WTC11 (cell line): ENCODE results near the gene RAD23B. TPM values are rescaled to one million over a fixed set of nuclear protein-coding genes. Genes with fewer than 3 reads are reported as not detected.

ENCODE experiments used
- ATAC-seq: fragments of 200-7000 bp; cut with Tn5 transposase; 2 replicates; pipeline ENCODE4 v1.10.0; 2021; ENCODE audit warnings: mild to moderate bottlenecking, moderate library complexity
- CTCF ChIA-PET: fragments of 300-600 bp; sonication (Branson Sonifier 250); formaldehyde crosslinking; loops from one replicate; lab custom pipeline; 2021; ENCODE audit warnings: antibody characterized with exemption; lab: Charles Lee
- POLR2A ChIA-PET: fragments of 350-600 bp; sonication (Branson Sonifier 250); formaldehyde crosslinking; loops from one replicate; lab custom pipeline; 2021; ENCODE audit warnings: antibody characterized with exemption; lab: Charles Lee
- DNase-seq: peaks from one replicate; pipeline ENCODE4 v3.0.0; 2021; ENCODE audit warnings: low spot score
- H3K27ac Mint-ChIP-seq: 2 replicates; pipeline ENCODE4 v1.8.0; 2021; ENCODE audit warnings: mixed read lengths
- H3K27me3 Mint-ChIP-seq: 2 replicates; pipeline ENCODE4 v1.8.0; 2021; ENCODE audit warnings: low read depth, mild to moderate bottlenecking, moderate library complexity, mixed read lengths
- H3K36me3 Mint-ChIP-seq: 2 replicates; pipeline ENCODE4 v1.8.0; 2021; ENCODE audit warnings: mixed read lengths
- H3K4me1 Mint-ChIP-seq: 2 replicates; pipeline ENCODE4 v1.8.0; 2022; ENCODE audit warnings: mixed read lengths
- H3K4me3 Mint-ChIP-seq: 2 replicates; pipeline ENCODE4 v1.8.0; 2021; ENCODE audit warnings: mild to moderate bottlenecking, moderate library complexity, mixed read lengths
- H3K9me3 Mint-ChIP-seq: 2 replicates; pipeline ENCODE4 v1.8.0; 2021; ENCODE audit warnings: mixed read lengths
- CREM ChIP-seq: sonication (generic); formaldehyde crosslinking; IDR thresholded peaks from 2 replicates; pipeline ENCODE4 v1.8.1; 2022; ENCODE audit warnings: mild to moderate bottlenecking, missing genetic modification reagents, moderate library complexity
- ETV6 ChIP-seq: sonication (generic); formaldehyde crosslinking; IDR thresholded peaks from 2 replicates; pipeline ENCODE4 v1.8.1; 2022; ENCODE audit warnings: mild to moderate bottlenecking, missing genetic modification reagents
- IRF2 ChIP-seq: sonication (generic); formaldehyde crosslinking; IDR thresholded peaks from 2 replicates; pipeline ENCODE4 v1.8.0; 2022; ENCODE audit warnings: low read depth, missing genetic modification reagents, borderline replicate concordance
- MLX ChIP-seq: sonication (generic); formaldehyde crosslinking; IDR thresholded peaks from 2 replicates; pipeline ENCODE4 v1.8.1; 2023; ENCODE audit warnings: mild to moderate bottlenecking, missing genetic modification reagents, moderate library complexity
- MXD4 ChIP-seq: fragments of 250-450 bp; sonication (Bioruptor Pico); IDR thresholded peaks from 2 replicates; pipeline ENCODE4 v1.8.0; 2021; ENCODE audit warnings: mild to moderate bottlenecking, moderate library complexity, borderline replicate concordance
- PREB ChIP-seq: sonication (generic); formaldehyde crosslinking; IDR thresholded peaks from 2 replicates; pipeline ENCODE4 v1.8.1; 2022; ENCODE audit warnings: mild to moderate bottlenecking, missing genetic modification reagents, moderate library complexity, borderline replicate concordance
- RORB ChIP-seq: fragments of 250-450 bp; sonication (Bioruptor Pico); IDR thresholded peaks from 2 replicates; pipeline ENCODE4 v1.9.0; 2021; ENCODE audit warnings: mild to moderate bottlenecking
- SMAD4 ChIP-seq: sonication (generic); formaldehyde crosslinking; IDR thresholded peaks from 2 replicates; pipeline ENCODE4 v1.8.0; 2022; ENCODE audit warnings: mild to moderate bottlenecking, missing genetic modification reagents
- ZNF232 ChIP-seq: sonication (generic); formaldehyde crosslinking; IDR thresholded peaks from 2 replicates; pipeline ENCODE4 v1.8.0; 2022; ENCODE audit warnings: mild to moderate bottlenecking, missing genetic modification reagents
- ZNF317 ChIP-seq: sonication (generic); formaldehyde crosslinking; IDR thresholded peaks from 2 replicates; pipeline ENCODE4 v1.8.1; 2023; ENCODE audit warnings: low read depth, mild to moderate bottlenecking, moderate library complexity, missing genetic modification reagents, borderline replicate concordance
- ZNF512 ChIP-seq: sonication (generic); formaldehyde crosslinking; IDR thresholded peaks from 2 replicates; pipeline ENCODE4 v1.8.1; 2022; ENCODE audit warnings: missing genetic modification reagents, borderline replicate concordance
- total RNA-seq: library from RNA; stranded (reverse); gene quantifications from 3 replicates; pipeline ENCODE4 v1.2.3, GENCODE V29; 2021
- TF ChIP-seq, protein P1 (sequence below): sonication (generic); formaldehyde crosslinking; conservative IDR thresholded peaks from 2 replicates; pipeline ENCODE4 v1.8.1; 2023; ENCODE audit warnings: mild to moderate bottlenecking, low read depth, missing genetic modification reagents, moderate library complexity
- TF ChIP-seq, protein P2 (sequence below): sonication (generic); formaldehyde crosslinking; IDR thresholded peaks from 2 replicates; pipeline ENCODE4 v1.8.0; 2022; ENCODE audit warnings: mild to moderate bottlenecking, missing genetic modification reagents
- TF ChIP-seq, protein P3 (sequence below): sonication (generic); formaldehyde crosslinking; IDR thresholded peaks from 2 replicates; pipeline ENCODE4 v1.8.0; 2022; ENCODE audit warnings: mild to moderate bottlenecking, missing genetic modification reagents
- TF ChIP-seq, protein P4 (sequence below): sonication (generic); formaldehyde crosslinking; IDR thresholded peaks from 2 replicates; pipeline ENCODE4 v1.8.0; 2022; ENCODE audit warnings: mild to moderate bottlenecking, missing genetic modification reagents

RAD23B gene
- total RNA-seq, 1 experiment from 2014 or later = 150 TPM

GRCh38 chr9:107332883-107333282 lies 49.8 kb downstream of the RAD23B start (continued):
- TF ChIP-seq, protein P1, sequence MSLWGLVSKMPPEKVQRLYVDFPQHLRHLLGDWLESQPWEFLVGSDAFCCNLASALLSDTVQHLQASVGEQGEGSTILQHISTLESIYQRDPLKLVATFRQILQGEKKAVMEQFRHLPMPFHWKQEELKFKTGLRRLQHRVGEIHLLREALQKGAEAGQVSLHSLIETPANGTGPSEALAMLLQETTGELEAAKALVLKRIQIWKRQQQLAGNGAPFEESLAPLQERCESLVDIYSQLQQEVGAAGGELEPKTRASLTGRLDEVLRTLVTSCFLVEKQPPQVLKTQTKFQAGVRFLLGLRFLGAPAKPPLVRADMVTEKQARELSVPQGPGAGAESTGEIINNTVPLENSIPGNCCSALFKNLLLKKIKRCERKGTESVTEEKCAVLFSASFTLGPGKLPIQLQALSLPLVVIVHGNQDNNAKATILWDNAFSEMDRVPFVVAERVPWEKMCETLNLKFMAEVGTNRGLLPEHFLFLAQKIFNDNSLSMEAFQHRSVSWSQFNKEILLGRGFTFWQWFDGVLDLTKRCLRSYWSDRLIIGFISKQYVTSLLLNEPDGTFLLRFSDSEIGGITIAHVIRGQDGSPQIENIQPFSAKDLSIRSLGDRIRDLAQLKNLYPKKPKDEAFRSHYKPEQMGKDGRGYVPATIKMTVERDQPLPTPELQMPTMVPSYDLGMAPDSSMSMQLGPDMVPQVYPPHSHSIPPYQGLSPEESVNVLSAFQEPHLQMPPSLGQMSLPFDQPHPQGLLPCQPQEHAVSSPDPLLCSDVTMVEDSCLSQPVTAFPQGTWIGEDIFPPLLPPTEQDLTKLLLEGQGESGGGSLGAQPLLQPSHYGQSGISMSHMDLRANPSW (CRISPR knock-in tag) = no peak
- TF ChIP-seq ZNF317 (CRISPR knock-in tag) (no peak), CREM (no peak), ETV6 (CRISPR knock-in tag) (no peak), MXD4 (CRISPR knock-in tag) (no peak)
- TF ChIP-seq, protein P2, sequence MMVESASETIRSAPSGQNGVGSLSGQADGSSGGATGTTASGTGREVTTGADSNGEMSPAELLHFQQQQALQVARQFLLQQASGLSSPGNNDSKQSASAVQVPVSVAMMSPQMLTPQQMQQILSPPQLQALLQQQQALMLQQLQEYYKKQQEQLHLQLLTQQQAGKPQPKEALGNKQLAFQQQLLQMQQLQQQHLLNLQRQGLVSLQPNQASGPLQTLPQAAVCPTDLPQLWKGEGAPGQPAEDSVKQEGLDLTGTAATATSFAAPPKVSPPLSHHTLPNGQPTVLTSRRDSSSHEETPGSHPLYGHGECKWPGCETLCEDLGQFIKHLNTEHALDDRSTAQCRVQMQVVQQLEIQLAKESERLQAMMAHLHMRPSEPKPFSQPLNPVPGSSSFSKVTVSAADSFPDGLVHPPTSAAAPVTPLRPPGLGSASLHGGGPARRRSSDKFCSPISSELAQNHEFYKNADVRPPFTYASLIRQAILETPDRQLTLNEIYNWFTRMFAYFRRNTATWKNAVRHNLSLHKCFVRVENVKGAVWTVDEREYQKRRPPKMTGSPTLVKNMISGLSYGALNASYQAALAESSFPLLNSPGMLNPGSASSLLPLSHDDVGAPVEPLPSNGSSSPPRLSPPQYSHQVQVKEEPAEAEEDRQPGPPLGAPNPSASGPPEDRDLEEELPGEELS (CRISPR knock-in tag) = no peak
- TF ChIP-seq, all 79 proteins: peak for 0

DNA sequence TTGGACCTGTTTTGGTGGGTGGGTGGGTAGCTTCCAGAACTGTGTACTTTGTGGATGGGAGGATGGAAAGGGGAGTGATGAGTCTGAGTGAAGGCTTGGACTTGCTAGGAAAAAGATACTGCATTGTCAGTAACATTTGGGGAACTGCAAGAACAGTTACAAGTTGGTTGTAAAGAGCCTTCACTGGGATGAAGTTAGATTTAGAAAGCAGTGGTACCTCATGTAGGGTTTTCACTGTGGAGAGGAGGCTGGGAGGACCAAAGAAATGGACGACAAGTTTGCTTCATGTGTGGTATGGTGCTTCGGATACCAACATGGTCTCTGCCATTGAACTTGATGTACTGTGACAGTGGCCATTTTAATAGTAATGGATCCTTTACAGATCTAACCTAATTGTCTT lies 50.3 kb downstream of the RAD23B start:
- Mint-ChIP-seq H3K36me3 (peaks cover 62% of the 10 kb centered on the region), H3K27me3 (no peaks in the 10 kb centered on the region), H3K4me1 (peaks cover 11% of the 10 kb centered on the region), H3K27ac (no peak overlapping the region), H3K9me3 (no peaks in the 10 kb centered on the region), H3K4me3 (no peak overlapping the region)
- DNase-seq = no peak
- POLR2A ChIA-PET = no interaction called here
- TF ChIP-seq, protein P3, sequence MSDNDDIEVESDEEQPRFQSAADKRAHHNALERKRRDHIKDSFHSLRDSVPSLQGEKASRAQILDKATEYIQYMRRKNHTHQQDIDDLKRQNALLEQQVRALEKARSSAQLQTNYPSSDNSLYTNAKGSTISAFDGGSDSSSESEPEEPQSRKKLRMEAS (CRISPR knock-in tag) = no peak
- no peak for TF ChIP-seq SMAD4 (CRISPR knock-in tag)
- no peak for TF ChIP-seq ZNF232 (CRISPR knock-in tag)
- no peak for TF ChIP-seq RORB
- TF ChIP-seq, protein P1 (CRISPR knock-in tag) = no peak
- TF ChIP-seq ZNF512 (CRISPR knock-in tag) = no peak
- no peak for TF ChIP-seq PREB (CRISPR knock-in tag)
- TF ChIP-seq, protein P4, sequence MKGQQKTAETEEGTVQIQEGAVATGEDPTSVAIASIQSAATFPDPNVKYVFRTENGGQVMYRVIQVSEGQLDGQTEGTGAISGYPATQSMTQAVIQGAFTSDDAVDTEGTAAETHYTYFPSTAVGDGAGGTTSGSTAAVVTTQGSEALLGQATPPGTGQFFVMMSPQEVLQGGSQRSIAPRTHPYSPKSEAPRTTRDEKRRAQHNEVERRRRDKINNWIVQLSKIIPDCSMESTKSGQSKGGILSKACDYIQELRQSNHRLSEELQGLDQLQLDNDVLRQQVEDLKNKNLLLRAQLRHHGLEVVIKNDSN (CRISPR knock-in tag) = no peak
- no peak for TF ChIP-seq IRF2 (CRISPR knock-in tag)
- TF ChIP-seq MLX (CRISPR knock-in tag) = no peak
- CTCF ChIA-PET = interaction anchor here (0.6 kb wide), 1 partner anchor 475 kb away, joined by 4 read pairs; no protein-coding TSS in a partner anchor
- no peak for ATAC-seq
